Measurements from ENCODE around the gene TMEM144. TPM values are rescaled to one million over a fixed set of nuclear protein-coding genes. Genes with fewer than 3 reads are reported as not detected.

TMEM144 gene
- total RNA-seq, 1 experiment from 2014 or later: 3.4 TPM

GRCh38 chr4:158201876-158202275 lies 8.4 kb upstream of the TMEM144 start:
- Histone ChIP-seq H3K4me2 (ENCODE audit: insufficient read depth, insufficient read length, low read length) (no peak overlapping the region), H2BK5ac (ENCODE audit: insufficient read length, low read length) (no peak overlapping the region), H3K4me1 (ENCODE audit: insufficient read depth, low read length) (no peaks in the 10 kb centered on the region), H2BK15ac (ENCODE audit: low read depth, low read length) (no peak overlapping the region), H3K23me2 (ENCODE audit: insufficient read length, low read depth, low read length, poor library complexity, severe bottlenecking) (no peaks in the 10 kb centered on the region), H4K8ac (replicated peaks; ENCODE audit: insufficient read length, low read depth, low read length) (no peak overlapping the region), H3K23ac (ENCODE audit: insufficient read length, low read depth, low read length) (no peak overlapping the region), H3K14ac (ENCODE audit: insufficient read depth, low read length) (no peak overlapping the region), H4K5ac (ENCODE audit: insufficient read length, low read depth, low read length) (no peak overlapping the region), H2AFZ (ENCODE audit: low read length) (no peak overlapping the region), H3T11ph (ENCODE audit: low read length) (no peak overlapping the region), H2BK120ac (ENCODE audit: low read depth, low read length, poor library complexity, severe bottlenecking) (no peak overlapping the region), H3K18ac (ENCODE audit: insufficient read length, low read depth, low read length) (no peak overlapping the region), H3K9me3 (ENCODE audit: control insufficient read depth, low read depth, low read length) (no peaks in the 10 kb centered on the region), H4K20me1 (ENCODE audit: control insufficient read depth, insufficient read depth, insufficient read length) (no peaks in the 10 kb centered on the region), H3K27ac (ENCODE audit: insufficient read length, low read depth, low read length) (no peak overlapping the region), H3K79me2 (ENCODE audit: insufficient read depth, low read length) (no peaks in the 10 kb centered on the region), H3K9ac (ENCODE audit: extremely low read depth, insufficient read length, low read length) (no peak overlapping the region), H3K79me1 (ENCODE audit: insufficient read depth, low read depth, low read length, poor library complexity, severe bottlenecking) (no peaks in the 10 kb centered on the region), H2BK20ac (ENCODE audit: low read depth, low read length, poor library complexity, severe bottlenecking) (no peak overlapping the region), H3K4ac (ENCODE audit: low read depth, low read length) (no peak overlapping the region), H3K27me3 (ENCODE audit: insufficient read depth, low read length) (no peaks in the 10 kb centered on the region), H4K91ac (ENCODE audit: insufficient read length, low read depth, low read length) (no peak overlapping the region), H2AK5ac (ENCODE audit: insufficient read length, low read length) (no peak overlapping the region), H2BK12ac (ENCODE audit: insufficient read length, low read depth, low read length) (no peak overlapping the region), H3K56ac (ENCODE audit: insufficient read length, low read depth, low read length) (no peak overlapping the region)
- H3K27ac Mint-ChIP-seq: no peak overlapping the region
- no peaks in the 10 kb centered on the region for H3K4me1 Mint-ChIP-seq
- TF ChIP-seq, protein P1, sequence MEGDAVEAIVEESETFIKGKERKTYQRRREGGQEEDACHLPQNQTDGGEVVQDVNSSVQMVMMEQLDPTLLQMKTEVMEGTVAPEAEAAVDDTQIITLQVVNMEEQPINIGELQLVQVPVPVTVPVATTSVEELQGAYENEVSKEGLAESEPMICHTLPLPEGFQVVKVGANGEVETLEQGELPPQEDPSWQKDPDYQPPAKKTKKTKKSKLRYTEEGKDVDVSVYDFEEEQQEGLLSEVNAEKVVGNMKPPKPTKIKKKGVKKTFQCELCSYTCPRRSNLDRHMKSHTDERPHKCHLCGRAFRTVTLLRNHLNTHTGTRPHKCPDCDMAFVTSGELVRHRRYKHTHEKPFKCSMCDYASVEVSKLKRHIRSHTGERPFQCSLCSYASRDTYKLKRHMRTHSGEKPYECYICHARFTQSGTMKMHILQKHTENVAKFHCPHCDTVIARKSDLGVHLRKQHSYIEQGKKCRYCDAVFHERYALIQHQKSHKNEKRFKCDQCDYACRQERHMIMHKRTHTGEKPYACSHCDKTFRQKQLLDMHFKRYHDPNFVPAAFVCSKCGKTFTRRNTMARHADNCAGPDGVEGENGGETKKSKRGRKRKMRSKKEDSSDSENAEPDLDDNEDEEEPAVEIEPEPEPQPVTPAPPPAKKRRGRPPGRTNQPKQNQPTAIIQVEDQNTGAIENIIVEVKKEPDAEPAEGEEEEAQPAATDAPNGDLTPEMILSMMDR (conservative IDR thresholded peaks at IDR 0.05): no peak
- no peak overlapping the region for H3K4me3 Mint-ChIP-seq
- no peak for DNase-seq
- peaks cover 0 to 5% of the 10 kb centered on the region in 2 experiments; a peak in 3 of 5 replicates for H3K9me3 Mint-ChIP-seq
- no peaks in the 10 kb centered on the region for H3K36me3 Mint-ChIP-seq (ENCODE audit: insufficient read depth in 1 of 3, low read depth in 3 of 3)
- no peaks in the 10 kb centered on the region for H3K27me3 Mint-ChIP-seq (ENCODE audit: low read depth)

All from H9 (cell line).